A673 (cell line): ENCODE data around the gene CRYBA2. TPM values are rescaled to one million over a fixed set of nuclear protein-coding genes. Genes with fewer than 3 reads are reported as not detected.

ENCODE experiments used
- BruUV-seq: library from RNA; stranded (reverse); fragments of 400-500 nt; replicated peaks from 2 replicates; lab custom pipeline; 2021; lab: Mats Ljungman, UMichigan
- CTCF ChIA-PET: fragments of 300-600 bp; sonication (Branson Sonifier 250); formaldehyde crosslinking; loops from one replicate; lab custom pipeline; 2022; ENCODE audit warnings: antibody characterized with exemption; lab: Charles Lee
- POLR2A ChIA-PET: fragments of 300-600 bp; sonication (Branson Sonifier 250); formaldehyde crosslinking; loops from one replicate; lab custom pipeline; 2022; ENCODE audit warnings: antibody characterized with exemption; ENCODE audit not compliant: low non-redundant PET; lab: Charles Lee
- DNase-seq: peaks from one replicate; pipeline ENCODE4 v3.0.0-alpha.2; 2015; ENCODE audit warnings: low spot score
- H3K27ac ChIP-seq: fragments of 200-600 bp; sonication (generic); 2 replicates; pipeline ENCODE4 v1.5.1; 2016; ENCODE audit warnings: mixed run types, low read depth, mild to moderate bottlenecking, mixed read lengths, antibody characterized with exemption, low read length; ENCODE audit not compliant: poor library complexity, severe bottlenecking
- H3K27me3 ChIP-seq: fragments of 200-600 bp; sonication (generic); replicated peaks from 2 replicates; pipeline ENCODE4 v1.6.1; 2017; ENCODE audit warnings: mixed run types, low read depth, mild to moderate bottlenecking, mixed read lengths, antibody characterized with exemption, low read length; ENCODE audit not compliant: insufficient read depth, poor library complexity
- H3K36me3 ChIP-seq: fragments of 200-600 bp; sonication (generic); 2 replicates; pipeline ENCODE4 v1.6.1; 2016; ENCODE audit warnings: mixed run types, mild to moderate bottlenecking, mixed read lengths, antibody characterized with exemption, low read length; ENCODE audit not compliant: insufficient read depth, poor library complexity, severe bottlenecking
- H3K4me1 ChIP-seq: fragments of 200-600 bp; sonication (generic); 2 replicates; pipeline ENCODE4 v1.6.1; 2017; ENCODE audit warnings: mixed run types, mild to moderate bottlenecking, mixed read lengths, antibody characterized with exemption, low read length; ENCODE audit not compliant: insufficient read depth, poor library complexity, severe bottlenecking
- H3K4me3 ChIP-seq: fragments of 200-600 bp; sonication (generic); 2 replicates; pipeline ENCODE4 v1.5.1; 2016; ENCODE audit warnings: low read depth, mixed run types, mild to moderate bottlenecking, mixed read lengths, low read length; ENCODE audit not compliant: poor library complexity, severe bottlenecking
- H3K9me3 ChIP-seq: fragments of 200-600 bp; sonication (generic); 2 replicates; pipeline ENCODE4 v1.6.1; 2016; ENCODE audit warnings: mixed run types, low read depth, mild to moderate bottlenecking, mixed read lengths, antibody characterized with exemption, low read length; ENCODE audit not compliant: poor library complexity, severe bottlenecking
- EZH2 ChIP-seq: fragments of 200-600 bp; sonication (generic); IDR thresholded peaks from 2 replicates; pipeline ENCODE4 v1.6.1; 2017; ENCODE audit warnings: borderline replicate concordance, low read depth, mild to moderate bottlenecking, mixed read lengths, antibody characterized with exemption, low read length; ENCODE audit not compliant: poor library complexity, severe bottlenecking
- intact Hi-C: fragments of 100-400 bp; cut with micrococcal nuclease; formaldehyde crosslinking; loops from one replicate; pipeline ENCODE4 v1.10.0; 2022; ENCODE audit not compliant: unreplicated experiment
- total RNA-seq: library from RNA; stranded (reverse); gene quantifications from 2 replicates; pipeline ENCODE4 v1.2.3, GENCODE V29; 2021
- TF ChIP-seq, protein P1 (sequence below): fragments of 300-800, 200-600 bp; sonication (generic); conservative IDR thresholded peaks from 2 replicates; pipeline ENCODE4 v1.5.1; 2017; ENCODE audit warnings: low read depth, mild to moderate bottlenecking, antibody characterized with exemption, low read length, moderate library complexity, mixed read lengths

CRYBA2 gene
- total RNA-seq, 1 experiment from 2014 or later: 1.3 TPM

- no peak for DNase-seq
- TF ChIP-seq EZH2: no peak
- TF ChIP-seq, protein P1, sequence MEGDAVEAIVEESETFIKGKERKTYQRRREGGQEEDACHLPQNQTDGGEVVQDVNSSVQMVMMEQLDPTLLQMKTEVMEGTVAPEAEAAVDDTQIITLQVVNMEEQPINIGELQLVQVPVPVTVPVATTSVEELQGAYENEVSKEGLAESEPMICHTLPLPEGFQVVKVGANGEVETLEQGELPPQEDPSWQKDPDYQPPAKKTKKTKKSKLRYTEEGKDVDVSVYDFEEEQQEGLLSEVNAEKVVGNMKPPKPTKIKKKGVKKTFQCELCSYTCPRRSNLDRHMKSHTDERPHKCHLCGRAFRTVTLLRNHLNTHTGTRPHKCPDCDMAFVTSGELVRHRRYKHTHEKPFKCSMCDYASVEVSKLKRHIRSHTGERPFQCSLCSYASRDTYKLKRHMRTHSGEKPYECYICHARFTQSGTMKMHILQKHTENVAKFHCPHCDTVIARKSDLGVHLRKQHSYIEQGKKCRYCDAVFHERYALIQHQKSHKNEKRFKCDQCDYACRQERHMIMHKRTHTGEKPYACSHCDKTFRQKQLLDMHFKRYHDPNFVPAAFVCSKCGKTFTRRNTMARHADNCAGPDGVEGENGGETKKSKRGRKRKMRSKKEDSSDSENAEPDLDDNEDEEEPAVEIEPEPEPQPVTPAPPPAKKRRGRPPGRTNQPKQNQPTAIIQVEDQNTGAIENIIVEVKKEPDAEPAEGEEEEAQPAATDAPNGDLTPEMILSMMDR: no peak
- intact Hi-C loops: loop anchor here (5.0 kb wide), 2 partner anchors 129 to 176 kb away; no protein-coding TSS in a partner anchor
- no peaks in the 10 kb centered on the region for H3K9me3 ChIP-seq
- peaks cover 11% of the 10 kb centered on the region for H3K4me1 ChIP-seq
- no peak overlapping the region for H3K4me3 ChIP-seq
- H3K36me3 ChIP-seq: no peaks in the 10 kb centered on the region
- BruUV-seq: TSS peak; percentile 53
- ChIA-PET CTCF (interaction anchor here (0.6 to 1.5 kb wide), 11 partner anchors 9 to 174 kb away, joined by 3 to 19 read pairs (median 7); partner anchors contain the start of gene CRYBA2), POLR2A (no interaction called here)
- H3K27me3 ChIP-seq: peaks cover 38% of the 10 kb centered on the region
- H3K27ac ChIP-seq: no peak overlapping the region
These were observed 12.4 kb downstream of the CRYBA2 start for GRCh38 chr2:218980735-218981389.

- Histone ChIP-seq H3K4me1 (peaks cover 8% of the 10 kb centered on the region), H3K27me3 (peaks cover 34% of the 10 kb centered on the region), H3K9me3 (no peaks in the 10 kb centered on the region), H3K36me3 (no peaks in the 10 kb centered on the region), H3K4me3 (peak overlapping the region; percentile 38), H3K27ac (no peak overlapping the region)
- TF ChIP-seq EZH2: no peak
- TF ChIP-seq, protein P1: peak; percentile 99
- POLR2A ChIA-PET: interaction anchor here (0.6 to 0.7 kb wide), 2 partner anchors 120 to 222 kb away, joined by 3 read pairs; no protein-coding TSS in a partner anchor
- intact Hi-C loops: loop anchor here (5.0 kb wide), 2 partner anchors 128 to 177 kb away; no protein-coding TSS in a partner anchor
- peak; percentile 90 for DNase-seq
- CTCF ChIA-PET: interaction anchor here (0.6 to 1.5 kb wide), 14 partner anchors 9 to 175 kb away, joined by 3 to 19 read pairs (median 6); partner anchors contain the start of gene CRYBA2
- no TSS peak for BruUV-seq
These were observed 13.1 kb downstream of the CRYBA2 start for GRCh38 chr2:218979846-218980734.

DNA sequence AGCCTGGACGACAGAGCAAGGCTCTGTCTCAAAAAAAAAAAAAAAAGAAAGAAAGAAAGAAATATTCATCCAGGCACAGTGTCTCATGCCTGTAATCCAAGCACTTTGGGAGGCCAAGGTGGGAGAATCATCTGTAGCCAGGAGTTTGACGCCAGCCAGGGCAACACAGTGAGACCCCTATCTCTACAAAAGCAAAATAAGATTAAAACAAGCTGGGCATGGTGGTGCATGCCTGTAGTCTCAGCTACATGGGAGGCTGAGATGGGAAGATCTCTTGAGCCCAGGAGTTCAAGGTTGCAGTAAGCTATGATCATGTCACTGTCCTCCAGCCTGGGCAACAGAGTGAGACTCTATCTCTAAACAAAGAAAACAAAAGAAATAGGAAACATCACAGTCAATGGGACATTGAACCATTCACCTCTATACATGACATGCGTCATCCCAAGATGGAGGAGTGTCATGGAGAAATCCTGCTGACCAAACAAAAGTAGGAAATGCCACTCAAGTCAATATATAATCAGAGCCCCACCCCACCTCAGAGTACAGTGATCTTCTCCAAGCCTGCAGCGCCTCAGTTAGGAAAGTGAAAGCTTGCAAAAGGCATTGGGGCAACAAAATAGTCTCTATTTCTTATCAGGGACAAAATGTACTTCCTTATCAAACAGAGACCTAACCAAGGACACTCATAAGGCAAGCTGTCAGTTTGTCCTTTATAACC, 18.0 kb downstream of the CRYBA2 start:
- Histone ChIP-seq H3K27me3 (peaks cover 3% of the 10 kb centered on the region), H3K9me3 (no peaks in the 10 kb centered on the region), H3K4me1 (no peaks in the 10 kb centered on the region), H3K4me3 (no peak overlapping the region), H3K27ac (no peak overlapping the region), H3K36me3 (no peaks in the 10 kb centered on the region)
- no TSS peak for BruUV-seq
- intact Hi-C loops: no loop called here
- DNase-seq: no peak
- POLR2A ChIA-PET: no interaction called here
- CTCF ChIA-PET: no interaction called here
- TF ChIP-seq, protein P1: no peak
- TF ChIP-seq EZH2: no peak
